Activated naive CD8-positive, alpha-beta T cell (primary cell): ENCODE data around the gene SGTB.
"Not testable (repeated sequence)": the region's sequence is repeated elsewhere in the genome, so short reads cannot be mapped to it uniquely, and the experiment has no call there.

Experiments
- H3K27ac Mint-ChIP-seq: one replicate; pipeline ENCODE4 v1.8.0; 2021; ENCODE audit warnings: mixed read lengths
- H3K27me3 Mint-ChIP-seq: one replicate; pipeline ENCODE4 v1.8.0; 2021; ENCODE audit warnings: mixed read lengths
- H3K36me3 Mint-ChIP-seq: one replicate; pipeline ENCODE4 v1.8.0; 2021; ENCODE audit warnings: mixed read lengths
- H3K4me1 Mint-ChIP-seq: one replicate; pipeline ENCODE4 v1.8.0; 2021; ENCODE audit warnings: low read depth, mixed read lengths
- H3K4me3 Mint-ChIP-seq: one replicate; pipeline ENCODE4 v1.8.0; 2021; ENCODE audit warnings: mild to moderate bottlenecking, mixed read lengths
- H3K9me3 Mint-ChIP-seq: one replicate; pipeline ENCODE4 v1.8.0; 2021; ENCODE audit warnings: low read depth, mixed read lengths

SGTB gene

DNA sequence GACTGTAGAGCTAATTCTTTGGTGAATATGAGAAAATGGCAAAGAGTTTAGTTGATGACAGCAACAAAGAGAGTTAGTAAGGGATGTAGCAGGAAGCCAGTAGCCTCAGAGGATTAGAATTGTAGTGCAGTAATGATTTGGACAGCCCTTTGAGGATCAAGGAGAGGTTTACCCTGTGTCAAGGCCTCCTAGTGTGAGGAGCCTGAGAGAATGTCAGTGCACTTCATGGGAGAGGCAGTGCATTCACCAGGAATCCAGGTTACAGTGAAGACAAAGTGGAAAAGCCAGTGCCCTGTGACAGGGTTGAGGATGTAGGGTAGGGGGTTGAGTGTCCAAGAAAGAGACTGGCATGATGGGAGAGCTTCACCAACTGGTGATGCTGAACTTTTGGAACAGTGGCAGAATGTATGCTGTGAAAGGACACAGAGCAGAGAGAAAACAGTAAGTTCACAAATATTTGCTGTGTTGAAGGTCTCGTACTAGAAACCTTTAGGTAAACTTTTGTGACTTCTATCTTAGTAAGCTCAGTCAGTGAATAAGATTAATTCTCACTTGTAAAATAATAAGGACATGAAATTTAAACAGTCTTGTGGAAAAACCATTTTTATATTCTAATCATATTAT, 27.4 kb upstream of the SGTB start:
- no peaks in the 10 kb centered on the region for H3K27me3 Mint-ChIP-seq

DNA sequence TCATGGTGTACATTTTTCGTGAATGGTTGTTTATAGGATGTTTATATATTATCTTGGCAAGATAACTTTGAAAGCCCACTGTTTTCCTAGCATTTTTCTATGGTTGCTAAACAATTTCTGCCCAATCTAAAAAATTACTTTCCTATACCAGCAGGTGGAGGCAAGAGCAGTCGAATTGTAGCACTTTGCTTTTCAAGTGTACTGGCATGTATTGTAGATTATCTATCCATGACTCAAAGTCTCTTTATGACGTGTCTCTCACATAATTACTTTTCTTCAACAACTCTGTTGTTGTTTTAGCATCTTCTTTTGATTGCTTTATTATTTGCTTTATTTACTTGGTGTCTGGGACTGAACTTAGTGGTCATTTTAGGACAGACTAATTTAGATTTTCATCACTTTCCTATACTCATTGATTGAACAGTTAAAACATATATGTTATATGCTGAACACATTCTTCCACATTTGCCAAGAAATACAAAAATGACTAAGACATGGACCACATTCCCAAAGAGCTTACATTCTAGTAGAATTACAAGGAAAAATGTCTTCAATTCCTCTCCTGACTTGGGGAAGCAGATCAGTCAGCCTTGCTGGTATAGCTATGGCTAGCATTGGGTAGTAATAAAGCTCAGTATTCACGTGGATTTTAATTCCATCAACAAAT, 20.8 kb upstream of the SGTB start:
- H3K9me3 Mint-ChIP-seq: no peaks in the 10 kb centered on the region
- no peak overlapping the region for H3K27ac Mint-ChIP-seq
- H3K4me1 Mint-ChIP-seq: peaks cover 4% of the 10 kb centered on the region
- peaks cover 8% of the 10 kb centered on the region for H3K36me3 Mint-ChIP-seq
- no peak overlapping the region for H3K4me3 Mint-ChIP-seq
- H3K27me3 Mint-ChIP-seq: no peaks in the 10 kb centered on the region

More for the DNA sequence above, 27.4 kb upstream of the SGTB start:
- Mint-ChIP-seq H3K4me1 (peaks cover 8% of the 10 kb centered on the region), H3K27ac (no peak overlapping the region), H3K4me3 (no peak overlapping the region), H3K36me3 (peaks cover 5% of the 10 kb centered on the region), H3K9me3 (no peaks in the 10 kb centered on the region)

DNA sequence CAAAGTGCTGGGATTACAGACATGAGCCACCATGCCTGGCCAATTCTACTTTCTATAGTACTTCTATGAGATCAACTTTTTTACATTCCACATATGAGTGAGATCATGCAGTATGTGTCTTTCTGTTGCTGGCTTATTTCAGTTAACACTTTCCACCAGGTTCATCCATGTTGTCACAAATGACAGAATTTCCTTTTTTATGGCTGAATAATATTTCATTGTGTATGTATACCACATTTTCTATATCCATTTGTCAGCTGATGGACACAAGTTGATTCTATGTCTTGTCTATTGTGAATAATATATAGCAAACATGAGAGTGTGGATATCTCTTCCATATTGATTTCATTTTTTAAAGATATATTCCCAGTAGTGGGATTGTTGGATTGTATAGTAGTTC, 17.3 kb upstream of the SGTB start:
- Mint-ChIP-seq H3K27ac (no peak overlapping the region), H3K9me3 (no peaks in the 10 kb centered on the region), H3K36me3 (peaks cover 5% of the 10 kb centered on the region), H3K27me3 (no peaks in the 10 kb centered on the region), H3K4me1 (peaks cover 20% of the 10 kb centered on the region), H3K4me3 (no peak overlapping the region)

DNA sequence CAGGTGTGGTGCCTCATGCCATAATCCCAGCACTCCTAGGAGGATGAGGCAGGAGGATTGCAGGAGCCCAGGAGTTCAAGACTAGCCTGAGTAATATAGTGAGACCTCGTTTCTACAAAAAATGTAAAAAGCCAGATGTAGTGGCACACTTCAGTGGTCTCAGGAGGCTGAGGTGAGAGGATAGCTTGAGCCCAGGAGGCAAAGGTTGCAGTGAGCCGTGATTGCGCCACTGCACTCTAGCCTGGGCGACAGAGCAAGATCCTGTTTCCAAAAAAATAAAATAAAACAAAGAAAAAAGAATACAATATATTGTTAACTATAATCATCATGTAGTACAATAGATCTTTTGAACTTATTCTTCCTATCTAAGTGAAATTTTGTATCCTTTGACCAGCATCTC, 16.4 kb upstream of the SGTB start:
- H3K4me3 Mint-ChIP-seq: no peak overlapping the region
- peaks cover 20% of the 10 kb centered on the region for H3K4me1 Mint-ChIP-seq
- H3K27me3 Mint-ChIP-seq: no peaks in the 10 kb centered on the region
- no peaks in the 10 kb centered on the region for H3K9me3 Mint-ChIP-seq
- peaks cover 5% of the 10 kb centered on the region for H3K36me3 Mint-ChIP-seq
- no peak overlapping the region for H3K27ac Mint-ChIP-seq

DNA sequence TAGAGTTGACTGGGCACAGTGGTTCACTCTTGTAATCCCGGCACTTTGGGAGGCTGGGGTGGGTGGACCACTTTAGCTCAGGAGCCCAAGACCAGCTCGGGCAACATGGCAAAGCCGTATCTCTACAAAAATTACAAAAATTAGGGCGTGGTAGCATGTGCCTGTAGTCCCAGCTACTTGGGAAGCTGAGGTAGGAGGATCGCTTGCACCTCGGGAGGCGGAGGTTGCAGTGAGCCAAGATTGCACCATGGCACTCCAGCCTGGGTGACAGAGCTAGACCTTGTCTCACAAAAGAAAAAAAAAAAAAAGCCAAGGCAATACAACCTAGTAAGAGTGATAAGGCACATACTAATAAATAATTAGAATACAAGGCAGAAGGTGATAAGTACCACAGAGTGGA, 15.9 kb upstream of the SGTB start:
- H3K27ac Mint-ChIP-seq: no peak overlapping the region
- H3K36me3 Mint-ChIP-seq: peaks cover 5% of the 10 kb centered on the region
- no peaks in the 10 kb centered on the region for H3K9me3 Mint-ChIP-seq
- no peaks in the 10 kb centered on the region for H3K27me3 Mint-ChIP-seq
- H3K4me3 Mint-ChIP-seq: no peak overlapping the region
- peaks cover 18% of the 10 kb centered on the region for H3K4me1 Mint-ChIP-seq

DNA sequence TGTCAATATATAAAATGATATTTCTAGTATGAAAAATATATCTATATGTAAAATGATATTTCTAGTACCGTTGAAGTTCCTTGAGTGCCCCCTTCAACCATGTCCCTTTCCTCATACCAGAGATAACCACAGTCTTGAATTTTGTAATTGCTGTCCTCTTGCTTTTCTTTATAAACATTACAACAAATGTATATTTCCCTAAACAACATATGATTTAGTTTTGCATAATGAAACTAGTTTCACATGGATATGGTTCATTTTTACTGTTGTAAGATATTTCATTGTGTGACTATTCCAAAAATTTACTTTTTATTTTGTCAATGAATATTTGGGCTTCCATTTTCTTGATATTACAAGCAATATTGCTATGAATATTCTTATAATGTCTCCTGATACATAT, 14.1 kb upstream of the SGTB start:
- H3K36me3 Mint-ChIP-seq: peaks cover 5% of the 10 kb centered on the region
- H3K9me3 Mint-ChIP-seq: no peaks in the 10 kb centered on the region
- no peaks in the 10 kb centered on the region for H3K27me3 Mint-ChIP-seq
- H3K4me1 Mint-ChIP-seq: peaks cover 16% of the 10 kb centered on the region
- no peak overlapping the region for H3K4me3 Mint-ChIP-seq
- H3K27ac Mint-ChIP-seq: no peak overlapping the region

DNA sequence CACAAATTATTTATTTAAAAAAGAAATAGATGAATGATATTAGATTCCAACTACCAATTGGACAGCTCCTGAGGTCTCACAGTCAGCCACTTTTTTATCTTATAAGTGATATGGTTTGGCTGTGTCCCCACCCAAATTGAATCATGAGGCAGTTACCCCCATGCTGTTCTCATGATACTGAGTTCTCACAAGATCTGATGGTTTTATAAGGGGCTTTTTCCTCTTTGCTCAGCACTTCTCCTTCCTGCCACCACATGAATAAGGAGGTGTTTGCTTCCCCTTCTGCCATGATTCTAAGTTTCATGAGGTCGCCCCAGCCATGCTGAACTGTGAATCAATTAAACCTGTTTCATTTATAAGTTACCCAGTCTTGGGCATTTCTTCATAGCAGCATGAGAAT, 13.0 kb upstream of the SGTB start:
- Mint-ChIP-seq H3K4me1 (peaks cover 16% of the 10 kb centered on the region), H3K27ac (no peak overlapping the region), H3K27me3 (no peaks in the 10 kb centered on the region), H3K9me3 (no peaks in the 10 kb centered on the region), H3K4me3 (no peak overlapping the region), H3K36me3 (peaks cover 7% of the 10 kb centered on the region)

DNA sequence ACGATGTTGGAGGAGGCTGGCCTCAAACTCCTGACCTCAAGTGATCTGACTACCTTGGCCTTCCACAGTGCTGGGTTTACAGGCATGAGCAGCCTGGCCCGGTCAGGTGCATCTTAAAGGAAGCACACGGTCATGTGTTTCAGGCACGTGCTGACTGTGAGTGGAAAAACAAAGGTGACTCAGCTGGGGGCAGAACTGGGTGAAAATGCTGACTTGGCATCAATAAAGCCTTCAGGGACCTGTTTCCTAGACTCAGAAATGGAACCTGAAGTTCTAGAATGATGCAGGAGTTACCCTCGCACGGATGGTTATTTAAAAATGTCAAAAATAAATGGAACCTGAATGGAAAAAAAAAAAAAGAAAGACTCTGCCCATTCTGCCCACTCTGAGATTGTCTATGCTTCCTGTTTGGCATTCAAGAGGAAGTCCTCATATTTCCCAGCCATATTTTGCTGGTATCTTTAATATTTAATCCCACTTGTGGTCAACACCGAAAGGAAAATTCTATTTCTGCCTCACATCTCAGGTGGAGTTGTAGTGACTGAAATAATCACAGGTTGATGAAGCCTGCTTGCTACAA, 12.4 kb upstream of the SGTB start:
- not testable (repeated sequence) for H3K27me3 Mint-ChIP-seq, H3K4me3 Mint-ChIP-seq, H3K36me3 Mint-ChIP-seq, H3K9me3 Mint-ChIP-seq, H3K27ac Mint-ChIP-seq
- peaks cover 16% of the 10 kb centered on the region for H3K4me1 Mint-ChIP-seq

DNA sequence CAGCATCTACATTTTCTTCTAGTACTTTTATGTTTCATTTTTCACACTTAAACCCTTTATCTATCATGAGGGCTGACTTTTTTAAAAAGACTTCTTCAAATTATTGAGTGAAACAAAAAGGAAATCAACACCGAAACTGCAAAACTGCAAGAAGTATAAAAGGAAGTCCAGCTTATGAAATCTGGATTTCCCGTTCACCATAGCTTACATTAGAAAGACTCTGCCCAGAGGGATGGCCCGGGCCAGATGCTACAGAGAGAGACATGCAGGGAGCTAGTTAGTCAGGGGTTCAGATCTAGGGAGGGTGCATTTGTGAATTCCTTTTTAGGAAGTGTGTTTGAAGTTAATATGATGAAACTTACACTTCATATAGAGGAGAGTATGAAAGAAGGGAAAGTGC, 10.1 kb upstream of the SGTB start:
- not testable (repeated sequence) for H3K9me3 Mint-ChIP-seq, H3K27me3 Mint-ChIP-seq, H3K27ac Mint-ChIP-seq, H3K4me3 Mint-ChIP-seq, H3K36me3 Mint-ChIP-seq
- peaks cover 16% of the 10 kb centered on the region for H3K4me1 Mint-ChIP-seq

DNA sequence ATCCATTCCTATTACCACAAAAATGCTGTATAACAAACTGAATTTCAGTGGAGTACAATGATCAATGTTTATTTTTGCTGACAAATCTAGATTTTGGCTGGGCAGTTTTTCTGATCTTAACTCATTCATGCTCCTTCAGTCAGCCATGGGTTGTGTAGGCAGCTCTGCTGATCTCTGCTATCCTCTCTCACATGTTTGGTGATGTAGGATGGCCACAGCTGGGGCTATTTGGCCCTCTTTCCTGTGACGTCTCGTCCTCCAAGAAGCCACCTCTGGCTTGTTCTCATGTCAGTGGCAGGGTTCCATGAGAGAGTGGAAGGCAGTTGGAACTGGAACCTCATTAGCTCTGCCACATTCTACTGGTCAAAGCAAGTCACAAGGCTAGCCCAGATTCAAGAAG, 9.0 kb upstream of the SGTB start:
- Mint-ChIP-seq H3K9me3 (no peaks in the 10 kb centered on the region), H3K36me3 (peaks cover 5% of the 10 kb centered on the region)

DNA sequence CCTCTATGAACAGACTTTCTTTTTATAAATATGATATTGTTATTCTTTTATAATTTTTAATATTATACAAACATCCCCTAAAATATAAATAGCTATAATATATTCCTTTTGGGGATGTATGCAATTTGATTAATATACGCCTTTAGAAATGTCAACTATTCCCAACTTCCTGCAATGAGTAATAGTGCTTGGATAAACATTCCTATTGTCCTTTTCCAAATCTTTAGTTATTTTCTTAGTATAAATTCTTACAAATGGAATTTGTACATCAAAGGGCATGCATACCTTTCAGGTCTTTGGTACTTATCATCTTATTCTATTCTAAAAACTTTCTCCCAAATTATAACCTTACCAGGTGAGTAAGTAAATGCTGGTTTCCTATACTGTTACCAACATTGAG, 6.3 kb upstream of the SGTB start:
- peaks cover 8% of the 10 kb centered on the region for H3K4me1 Mint-ChIP-seq

More for the DNA sequence above, 9.0 kb upstream of the SGTB start:
- Mint-ChIP-seq H3K27me3 (no peaks in the 10 kb centered on the region), H3K4me1 (peaks cover 16% of the 10 kb centered on the region), H3K4me3 (no peak overlapping the region), H3K27ac (no peak overlapping the region)

DNA sequence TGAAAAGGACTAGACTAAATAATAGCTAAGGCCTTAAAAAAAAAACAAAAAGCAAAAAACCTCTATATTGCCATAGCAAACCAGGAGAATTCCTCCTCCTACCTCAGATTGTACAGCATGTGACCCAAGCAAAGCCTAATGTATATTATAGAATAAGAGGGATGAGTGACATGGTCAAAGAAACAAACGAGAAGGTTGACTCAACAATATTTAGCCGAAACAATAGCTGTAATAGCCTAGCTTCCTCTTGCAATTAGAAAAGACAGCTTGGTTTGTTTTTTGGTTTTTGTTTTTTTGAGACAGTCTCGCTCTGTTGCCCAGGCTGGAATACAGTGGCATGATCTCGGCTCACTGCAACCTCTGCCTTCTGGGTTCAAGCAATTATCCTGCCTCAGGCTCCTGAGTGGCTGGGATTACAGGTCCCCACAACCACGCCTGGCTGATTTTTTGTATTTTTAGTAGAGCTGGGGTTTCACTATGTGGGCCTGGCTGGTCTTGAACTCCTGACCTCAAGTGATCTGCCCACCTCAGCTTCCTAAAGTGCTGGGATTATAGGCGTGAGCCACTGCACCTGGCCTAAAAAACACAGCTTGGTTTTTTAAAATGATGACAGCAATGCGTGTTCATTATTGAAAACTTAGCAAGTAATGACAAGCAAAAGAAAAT, 5.7 kb upstream of the SGTB start:
- Mint-ChIP-seq H3K9me3 (no peaks in the 10 kb centered on the region), H3K36me3 (peaks cover 2% of the 10 kb centered on the region), H3K4me3 (no peak overlapping the region), H3K27me3 (no peaks in the 10 kb centered on the region), H3K4me1 (peaks cover 13% of the 10 kb centered on the region), H3K27ac (no peak overlapping the region)

More for the DNA sequence above, 6.3 kb upstream of the SGTB start:
- H3K27ac Mint-ChIP-seq: no peak overlapping the region
- no peak overlapping the region for H3K4me3 Mint-ChIP-seq
- no peaks in the 10 kb centered on the region for H3K27me3 Mint-ChIP-seq
- peaks cover 2% of the 10 kb centered on the region for H3K36me3 Mint-ChIP-seq
- H3K9me3 Mint-ChIP-seq: no peaks in the 10 kb centered on the region

DNA sequence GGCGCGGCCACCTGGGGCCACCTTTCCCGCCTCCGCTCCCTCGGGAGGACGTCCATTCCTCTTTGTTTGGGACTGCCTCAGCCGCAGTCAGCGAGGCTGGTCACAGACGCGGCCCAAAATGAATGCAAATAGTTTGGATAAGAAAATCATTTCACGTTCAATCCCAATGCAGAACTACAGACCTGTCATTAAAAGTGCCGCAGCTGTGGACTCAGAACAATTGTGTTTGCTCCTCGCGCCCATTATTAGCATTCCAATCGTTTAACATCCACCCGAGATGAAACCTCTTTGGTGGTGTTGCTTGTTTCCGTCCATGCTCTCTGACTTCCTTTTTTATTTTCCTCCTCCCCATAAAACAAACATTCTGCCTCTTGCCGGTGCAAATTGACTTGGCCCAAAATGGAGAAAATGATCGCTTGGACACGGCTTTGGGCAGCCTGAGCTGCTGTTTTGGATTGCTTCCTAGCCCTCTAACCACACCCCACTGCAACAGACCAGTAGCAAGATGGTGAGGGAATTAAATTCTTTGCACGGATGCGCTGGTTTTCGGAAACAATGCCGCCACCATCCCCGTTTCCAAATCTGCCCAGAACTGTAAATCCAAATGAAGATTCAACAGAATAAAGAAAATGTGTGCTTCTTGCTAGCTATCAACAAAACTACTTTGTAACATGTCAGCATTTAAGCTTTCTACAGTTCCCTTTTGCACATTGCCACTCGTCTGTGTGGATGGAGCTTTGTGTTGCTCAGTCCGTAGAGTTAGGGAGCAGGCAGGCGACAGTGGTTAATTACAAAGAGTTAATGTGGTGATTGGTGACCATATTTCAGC, 880 bp upstream of the SGTB start:
- Mint-ChIP-seq H3K9me3 (no peaks in the 10 kb centered on the region), H3K27ac (peak overlapping the region; percentile 97), H3K4me3 (peak overlapping the region; percentile 92), H3K36me3 (no peaks in the 10 kb centered on the region), H3K27me3 (no peaks in the 10 kb centered on the region), H3K4me1 (peaks cover 27% of the 10 kb centered on the region)

DNA sequence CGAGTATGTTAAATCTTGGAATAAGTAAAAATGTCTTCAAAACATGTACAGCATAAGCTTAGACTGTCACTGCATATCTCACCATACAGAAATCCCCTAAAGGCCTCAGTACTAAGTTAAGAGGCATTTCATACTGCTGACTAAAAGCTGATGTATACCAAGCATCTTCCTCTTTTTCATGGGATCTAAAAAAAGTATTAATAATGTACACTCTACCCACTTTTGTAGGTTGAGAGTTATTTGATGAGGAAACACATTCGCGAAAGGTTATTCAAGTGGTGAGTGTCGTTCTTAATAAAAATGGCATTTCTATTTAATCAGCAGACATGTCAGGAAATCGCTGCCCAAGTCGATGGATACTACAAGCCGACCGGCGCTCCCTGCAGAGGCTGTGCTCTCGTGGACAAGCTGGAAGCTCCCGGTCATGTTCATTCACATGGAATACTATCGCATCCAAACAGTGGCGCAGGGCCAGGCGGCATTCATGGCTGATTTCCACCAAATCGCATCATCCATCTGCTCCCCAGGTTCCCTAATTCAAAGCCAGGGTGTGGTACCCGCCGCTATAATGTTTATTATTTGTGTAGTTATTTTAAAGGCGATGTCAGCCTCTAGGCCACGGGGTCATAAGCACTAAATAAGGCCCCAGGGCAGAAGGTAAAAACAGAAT, 724 bp downstream of the SGTB start:
- Mint-ChIP-seq H3K27ac (peak overlapping the region; percentile 95), H3K4me3 (peak overlapping the region; percentile 91), H3K27me3 (no peaks in the 10 kb centered on the region), H3K9me3 (no peaks in the 10 kb centered on the region), H3K4me1 (peaks cover 27% of the 10 kb centered on the region), H3K36me3 (no peaks in the 10 kb centered on the region)
